HEK293T (cell line): ENCODE data around the gene UMODL1.

Source experiments
- CTCF ChIA-PET: fragments of 350-600 bp; formaldehyde crosslinking; extraction: SDS; loops from one replicate; lab custom pipeline; 2021; ENCODE audit warnings: antibody characterized with exemption, inconsistent platforms; lab: Yijun Ruan, JAX
- POLR2A ChIA-PET: fragments of 350-600 bp; formaldehyde crosslinking; extraction: SDS; loops from one replicate; lab custom pipeline; 2020; ENCODE audit warnings: antibody characterized with exemption, inconsistent platforms; lab: Yijun Ruan, JAX
- DNase-seq: peaks from one replicate; pipeline ENCODE4 v3.0.0; 2012; ENCODE audit warnings: mixed read lengths; ENCODE audit errors: extremely low spot score
- ARNT ChIP-seq: fragments of 450-650 bp; IDR thresholded peaks from 2 replicates; pipeline ENCODE4 v1.6.1; 2017; ENCODE audit warnings: mild to moderate bottlenecking
- BHLHE40 ChIP-seq: fragments of 450-650 bp; IDR thresholded peaks from 2 replicates; pipeline ENCODE4 v1.6.1; 2016; ENCODE audit warnings: mild to moderate bottlenecking, moderate library complexity, borderline replicate concordance
- CTBP1 ChIP-seq: fragments of 450-650 bp; IDR thresholded peaks from 2 replicates; pipeline ENCODE4 v1.6.1; 2016; ENCODE audit warnings: borderline replicate concordance
- ELF4 ChIP-seq: fragments of 450-650 bp; IDR thresholded peaks from 2 replicates; pipeline ENCODE4 v1.6.1; 2017; ENCODE audit warnings: antibody characterized with exemption
- FOXA1 ChIP-seq: fragments of 450-650 bp; IDR thresholded peaks from 2 replicates; pipeline ENCODE4 v1.6.1; 2016; ENCODE audit warnings: mild to moderate bottlenecking
- FOXK2 ChIP-seq: fragments of 450-650 bp; IDR thresholded peaks from 2 replicates; pipeline ENCODE4 v1.6.1; 2016; ENCODE audit warnings: mild to moderate bottlenecking
- FOXM1 ChIP-seq: fragments of 450-650 bp; IDR thresholded peaks from 2 replicates; pipeline ENCODE4 v1.6.1; 2017; ENCODE audit warnings: mild to moderate bottlenecking, borderline replicate concordance
- HDGF ChIP-seq: fragments of 450-650 bp; IDR thresholded peaks from 2 replicates; pipeline ENCODE4 v1.6.1; 2017; ENCODE audit warnings: antibody characterized with exemption, borderline replicate concordance
- L3MBTL2 ChIP-seq: fragments of 450-650 bp; conservative IDR thresholded peaks from 2 replicates; pipeline ENCODE4 v1.6.1; 2016; ENCODE audit warnings: mild to moderate bottlenecking
- LEF1 ChIP-seq: fragments of 450-650 bp; IDR thresholded peaks from 2 replicates; pipeline ENCODE4 v1.6.1; 2017; ENCODE audit warnings: mild to moderate bottlenecking, borderline replicate concordance
- NFRKB ChIP-seq: fragments of 450-650 bp; IDR thresholded peaks from 2 replicates; pipeline ENCODE4 v1.6.1; 2016; ENCODE audit warnings: mild to moderate bottlenecking, moderate library complexity
- SP1 ChIP-seq: fragments of 450-650 bp; IDR thresholded peaks from 2 replicates; pipeline ENCODE4 v1.6.1; 2017
- SUZ12 ChIP-seq: fragments of 450-650 bp; IDR thresholded peaks from 2 replicates; pipeline ENCODE4 v1.6.1; 2016; ENCODE audit warnings: mild to moderate bottlenecking
- TARDBP ChIP-seq: fragments of 450-650 bp; IDR thresholded peaks from 2 replicates; pipeline ENCODE4 v1.6.1; 2016
- ZNF384 ChIP-seq: fragments of 450-650 bp; IDR thresholded peaks from 2 replicates; pipeline ENCODE4 v1.6.1; 2016
- TF ChIP-seq, protein P1 (sequence below): fragments of 450-650 bp; IDR thresholded peaks from 2 replicates; pipeline ENCODE4 v1.6.1; 2016

Gene UMODL1

DNA sequence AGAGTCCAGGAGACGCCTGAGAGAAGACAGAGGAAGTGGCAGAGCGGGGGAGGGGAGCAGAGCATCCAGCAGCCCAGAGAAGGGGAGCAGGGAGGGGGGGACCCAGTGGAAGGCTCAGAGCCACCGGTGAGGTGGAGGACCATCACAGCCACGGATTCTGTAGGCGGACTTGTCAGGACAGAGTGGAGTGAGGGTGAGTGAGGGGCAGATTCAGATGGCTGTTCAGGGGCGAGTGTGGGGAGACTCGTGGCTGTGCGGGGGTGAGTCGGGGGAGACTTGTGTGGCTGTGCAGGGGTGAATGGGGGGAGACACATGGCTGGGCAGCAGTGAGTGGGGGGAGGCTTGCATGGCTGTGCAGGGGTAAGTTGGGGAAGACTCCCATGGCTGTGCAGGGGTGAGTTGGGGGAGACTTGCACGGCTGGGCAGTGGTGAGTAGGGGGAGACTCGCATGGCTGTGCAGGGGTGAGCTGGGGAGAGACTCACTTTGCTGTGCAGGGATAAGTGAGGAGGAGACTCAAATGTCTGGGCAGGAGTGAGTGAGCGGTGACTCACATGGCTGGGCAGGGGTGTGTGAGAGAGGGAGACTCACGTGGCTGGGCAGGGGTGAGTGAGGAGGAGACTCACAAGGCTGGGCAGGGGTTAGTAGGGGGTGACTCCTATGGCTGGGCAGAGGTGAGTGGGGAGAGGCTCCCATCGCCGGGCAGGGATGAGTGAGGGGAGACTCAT lies 91.0 kb downstream of the UMODL1 start:
- ChIA-PET POLR2A (no interaction called here), CTCF (no interaction called here)
- DNase-seq: no peak
- TF ChIP-seq HDGF (no peak), SUZ12 (no peak), FOXM1 (no peak), SP1 (no peak), FOXA1 (no peak), TARDBP (no peak)
- TF ChIP-seq, protein P1, sequence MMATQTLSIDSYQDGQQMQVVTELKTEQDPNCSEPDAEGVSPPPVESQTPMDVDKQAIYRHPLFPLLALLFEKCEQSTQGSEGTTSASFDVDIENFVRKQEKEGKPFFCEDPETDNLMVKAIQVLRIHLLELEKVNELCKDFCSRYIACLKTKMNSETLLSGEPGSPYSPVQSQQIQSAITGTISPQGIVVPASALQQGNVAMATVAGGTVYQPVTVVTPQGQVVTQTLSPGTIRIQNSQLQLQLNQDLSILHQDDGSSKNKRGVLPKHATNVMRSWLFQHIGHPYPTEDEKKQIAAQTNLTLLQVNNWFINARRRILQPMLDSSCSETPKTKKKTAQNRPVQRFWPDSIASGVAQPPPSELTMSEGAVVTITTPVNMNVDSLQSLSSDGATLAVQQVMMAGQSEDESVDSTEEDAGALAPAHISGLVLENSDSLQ: no peak

DNA sequence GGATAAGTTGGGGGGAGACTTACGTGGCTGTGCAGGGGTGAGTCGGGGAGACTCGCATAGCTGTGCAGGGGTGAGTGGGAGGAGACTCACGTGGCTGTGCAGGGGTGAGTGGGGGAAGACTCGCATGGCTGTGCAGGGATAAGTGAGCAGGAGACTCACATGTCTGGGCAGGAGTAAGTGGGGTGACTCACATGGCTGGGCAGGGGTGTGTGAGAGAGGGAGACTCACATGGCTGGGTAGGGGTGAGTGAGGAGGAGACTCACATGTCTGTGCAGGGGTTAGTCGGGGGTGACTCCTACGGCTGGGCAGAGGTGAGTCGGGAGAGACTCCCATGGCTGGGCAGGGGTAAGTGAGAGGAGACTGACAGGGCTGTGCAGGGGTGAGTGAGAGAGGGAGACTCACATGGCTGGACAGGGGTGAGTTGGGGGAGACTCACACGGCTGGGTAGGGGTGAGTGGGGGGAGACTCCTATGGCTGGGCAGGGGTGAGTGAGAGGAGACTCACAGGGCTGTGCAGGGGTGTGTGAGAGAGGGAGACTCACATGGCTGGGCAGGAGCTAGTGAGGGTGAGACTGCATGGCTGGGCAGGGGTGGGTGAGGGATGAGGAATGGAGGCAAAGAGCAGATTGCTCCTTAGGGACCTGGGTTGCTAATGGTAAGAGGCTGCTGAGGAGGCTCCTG lies 91.9 kb downstream of the UMODL1 start:
- no peak for DNase-seq
- TF ChIP-seq ELF4 (no peak), FOXA1 (no peak), LEF1 (no peak), FOXM1 (no peak), ARNT (no peak), TARDBP (no peak), L3MBTL2 (no peak), NFRKB (no peak), SP1 (no peak), ZNF384 (no peak), SUZ12 (no peak), BHLHE40 (no peak)
- TF ChIP-seq, protein P1: no peak
- ChIA-PET CTCF (no interaction called here), POLR2A (no interaction called here)

DNA sequence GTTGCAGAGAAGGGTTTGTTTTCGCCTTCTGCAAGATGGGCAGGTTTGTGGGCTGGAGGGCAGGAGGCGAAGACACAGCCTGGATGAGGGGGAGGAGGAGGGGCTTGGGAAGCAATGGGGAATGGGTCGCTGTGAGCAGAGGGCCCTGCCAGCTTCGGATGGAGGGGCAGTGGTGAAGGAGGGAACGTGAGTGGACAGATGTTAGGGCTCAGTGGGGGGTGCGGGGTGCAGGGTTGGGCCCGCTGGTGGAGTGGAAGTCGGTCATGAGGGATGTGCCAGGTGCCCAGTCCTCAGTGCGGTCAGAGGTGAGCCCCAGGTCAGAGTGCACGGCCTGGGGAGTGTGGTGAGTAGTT lies 92.4 kb downstream of the UMODL1 start:
- ChIA-PET CTCF (interaction anchor here (1.0 to 1.3 kb wide), 2 partner anchors 10 to 95 kb away, joined by 5 read pairs; no protein-coding TSS in a partner anchor), POLR2A (no interaction called here)
- TF ChIP-seq NFRKB: no peak
- TF ChIP-seq L3MBTL2: no peak
- no peak for TF ChIP-seq ELF4
- no peak for TF ChIP-seq SP1
- no peak for TF ChIP-seq ZNF384
- no peak for TF ChIP-seq CTBP1
- DNase-seq: no peak

DNA sequence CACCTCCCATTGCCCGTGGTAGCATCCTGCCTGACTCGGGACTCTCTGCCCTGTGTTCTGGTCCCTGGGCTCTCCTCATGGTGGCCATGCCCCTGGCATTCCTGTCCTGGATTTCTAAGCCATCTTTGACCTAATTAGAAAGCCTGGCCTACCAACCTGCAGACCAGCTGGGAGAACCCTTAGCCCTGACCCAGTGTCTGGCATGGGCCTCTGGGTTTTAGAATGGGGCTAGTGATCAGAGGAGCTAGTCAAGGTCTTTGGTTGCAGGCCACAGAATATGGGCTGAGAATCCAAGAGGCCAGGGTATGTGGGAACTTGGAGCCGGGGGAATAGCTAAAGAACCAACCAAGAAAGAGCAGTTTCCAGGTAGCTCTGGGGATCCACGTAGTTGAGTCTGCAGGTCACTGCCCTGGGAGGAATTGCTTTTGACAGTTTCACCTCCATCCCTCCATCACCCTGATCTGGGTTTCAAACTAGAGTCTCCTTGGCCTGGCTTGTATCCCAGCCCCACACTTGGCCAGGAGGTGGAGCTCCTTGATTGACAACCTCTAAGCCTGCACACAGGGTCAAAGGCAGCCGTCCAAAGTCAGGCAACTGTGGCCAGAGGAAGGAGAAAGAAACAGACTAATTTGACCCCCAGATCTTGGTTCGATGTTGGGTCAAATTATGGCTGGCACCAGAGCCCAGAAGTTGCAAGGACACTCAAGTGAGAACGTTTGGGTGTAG lies 93.1 kb downstream of the UMODL1 start:
- CTCF ChIA-PET: interaction anchor here (0.5 to 1.3 kb wide), 7 partner anchors 11 to 295 kb away, joined by 3 to 5 read pairs (median 4); no protein-coding TSS in a partner anchor
- peak; percentile 67 for DNase-seq
- TF ChIP-seq, protein P1: peak; percentile 85
- TF ChIP-seq FOXM1: no peak
- no peak for TF ChIP-seq ELF4
- no peak for TF ChIP-seq BHLHE40
- no peak for TF ChIP-seq NFRKB
- no peak for TF ChIP-seq ZNF384
- TF ChIP-seq SUZ12: no peak
- TF ChIP-seq HDGF: 0 out of 2 replicates have a peak, but pooled peaks have one; percentile 19
- POLR2A ChIA-PET: no interaction called here

DNA sequence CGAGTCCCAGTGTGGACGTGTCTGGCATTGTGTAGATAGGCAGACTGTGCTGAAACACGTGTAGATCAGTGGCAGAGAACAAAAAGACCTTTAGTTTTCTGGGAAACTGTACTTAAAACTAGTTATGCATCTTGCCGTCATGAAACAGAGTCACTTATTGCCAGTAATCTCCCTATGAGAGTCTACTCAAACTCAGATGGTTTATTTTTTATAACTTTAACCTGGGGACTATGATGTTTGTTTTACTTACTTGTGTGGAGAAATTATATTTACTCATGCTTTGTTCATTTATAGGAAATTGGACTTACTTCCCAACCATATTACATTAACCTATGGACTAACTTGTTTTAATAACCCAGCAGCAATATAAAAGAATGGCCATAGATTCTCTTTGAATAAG lies 93.7 kb downstream of the UMODL1 start:
- ChIA-PET POLR2A (no interaction called here), CTCF (interaction anchor here (0.6 to 1.3 kb wide), 3 partner anchors 19 to 294 kb away, joined by 3 to 5 read pairs (median 4); no protein-coding TSS in a partner anchor)
- TF ChIP-seq FOXA1: no peak
- DNase-seq: no peak

DNA sequence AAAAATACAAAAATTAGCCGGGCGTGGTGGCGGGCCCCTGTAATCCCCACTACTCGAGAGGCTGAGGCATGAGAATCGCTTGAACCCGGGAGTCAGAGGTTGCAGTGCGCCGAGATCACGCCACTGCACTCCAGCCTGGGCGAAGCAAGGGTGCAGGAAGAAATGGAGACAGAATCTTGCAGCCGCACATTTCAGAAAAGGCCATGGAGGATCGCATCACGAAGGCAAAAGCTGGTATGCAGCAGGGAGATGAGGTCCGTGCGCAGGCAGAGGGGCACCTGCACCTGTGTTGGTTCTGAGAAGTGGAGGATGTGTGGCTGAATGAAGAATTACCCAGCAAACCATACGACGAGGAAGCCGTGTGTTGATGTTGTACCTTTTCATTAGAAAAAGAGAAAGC lies 94.8 kb downstream of the UMODL1 start:
- CTCF ChIA-PET: interaction anchor here (1.4 kb wide), 1 partner anchor 93 kb away, joined by 6 read pairs; no protein-coding TSS in a partner anchor
- TF ChIP-seq SUZ12: no peak
- TF ChIP-seq ZNF384: no peak
- TF ChIP-seq SP1: no peak
- TF ChIP-seq, protein P1: no peak
- no peak for TF ChIP-seq TARDBP
- TF ChIP-seq HDGF: no peak
- no peak for TF ChIP-seq FOXA1
- no peak for TF ChIP-seq BHLHE40
- TF ChIP-seq ELF4: no peak
- no peak for TF ChIP-seq LEF1
- TF ChIP-seq L3MBTL2: no peak
- no peak for TF ChIP-seq NFRKB
- TF ChIP-seq FOXM1: no peak
- no peak for TF ChIP-seq CTBP1
- no peak for TF ChIP-seq FOXK2
- no peak for TF ChIP-seq ARNT
- POLR2A ChIA-PET: no interaction called here
- no peak for DNase-seq
